ENCODE data around the gene PITPNM2.

DNA sequence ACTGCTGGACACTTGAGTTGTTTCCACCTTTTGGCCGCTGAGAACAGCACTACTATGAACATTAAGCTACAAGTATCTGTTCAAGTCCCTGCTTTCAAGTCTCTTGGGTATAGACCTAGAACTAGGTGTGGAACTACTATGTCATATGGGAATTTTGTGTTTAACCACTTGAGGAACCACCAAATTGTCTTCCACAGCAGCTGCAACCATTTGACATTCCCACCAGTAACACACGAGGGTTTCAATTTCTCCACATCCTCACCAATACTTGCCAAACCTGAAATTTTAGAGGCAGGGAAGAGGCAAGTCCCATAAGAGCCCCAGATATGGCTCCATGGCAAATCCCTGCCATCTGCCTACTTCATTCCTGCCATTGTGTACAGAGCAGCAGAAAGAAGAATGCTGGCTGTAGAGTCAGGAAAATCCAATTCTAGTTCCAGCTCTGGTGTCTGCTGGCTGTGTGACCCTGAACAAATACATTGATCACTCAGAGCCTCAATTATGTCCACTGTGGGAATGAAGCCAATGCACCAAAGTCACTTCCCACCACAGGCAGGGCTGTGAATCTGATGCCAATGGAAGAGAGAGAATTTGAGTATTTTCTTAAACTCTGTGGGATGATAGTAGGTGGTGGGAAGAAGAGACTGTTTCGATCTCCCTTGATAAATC is 17.8 kb downstream of the PITPNM2 start:
- TF ChIP-seq, protein P1, sequence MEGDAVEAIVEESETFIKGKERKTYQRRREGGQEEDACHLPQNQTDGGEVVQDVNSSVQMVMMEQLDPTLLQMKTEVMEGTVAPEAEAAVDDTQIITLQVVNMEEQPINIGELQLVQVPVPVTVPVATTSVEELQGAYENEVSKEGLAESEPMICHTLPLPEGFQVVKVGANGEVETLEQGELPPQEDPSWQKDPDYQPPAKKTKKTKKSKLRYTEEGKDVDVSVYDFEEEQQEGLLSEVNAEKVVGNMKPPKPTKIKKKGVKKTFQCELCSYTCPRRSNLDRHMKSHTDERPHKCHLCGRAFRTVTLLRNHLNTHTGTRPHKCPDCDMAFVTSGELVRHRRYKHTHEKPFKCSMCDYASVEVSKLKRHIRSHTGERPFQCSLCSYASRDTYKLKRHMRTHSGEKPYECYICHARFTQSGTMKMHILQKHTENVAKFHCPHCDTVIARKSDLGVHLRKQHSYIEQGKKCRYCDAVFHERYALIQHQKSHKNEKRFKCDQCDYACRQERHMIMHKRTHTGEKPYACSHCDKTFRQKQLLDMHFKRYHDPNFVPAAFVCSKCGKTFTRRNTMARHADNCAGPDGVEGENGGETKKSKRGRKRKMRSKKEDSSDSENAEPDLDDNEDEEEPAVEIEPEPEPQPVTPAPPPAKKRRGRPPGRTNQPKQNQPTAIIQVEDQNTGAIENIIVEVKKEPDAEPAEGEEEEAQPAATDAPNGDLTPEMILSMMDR (IDR thresholded peaks at IDR 0.05; ENCODE audit: low read depth, low read length) = no peak
- no peak for TF ChIP-seq POLR2A (IDR thresholded peaks at IDR 0.05; ENCODE audit: extremely low read depth, insufficient read length)
- TF ChIP-seq, protein P2, sequence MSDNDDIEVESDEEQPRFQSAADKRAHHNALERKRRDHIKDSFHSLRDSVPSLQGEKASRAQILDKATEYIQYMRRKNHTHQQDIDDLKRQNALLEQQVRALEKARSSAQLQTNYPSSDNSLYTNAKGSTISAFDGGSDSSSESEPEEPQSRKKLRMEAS (IDR thresholded peaks at IDR 0.05; ENCODE audit: low read depth, low read length) = no peak
